Stomach (tissue), 9 donors: ENCODE results near the gene ZMYND8. TPM values are rescaled to one million over a fixed set of nuclear protein-coding genes. Genes with fewer than 3 reads are reported as not detected.
"Not testable (repeated sequence)": the region's sequence is repeated elsewhere in the genome, so short reads cannot be mapped to it uniquely, and the experiment has no call there.

Experiments used
- DNase-seq, 2 donors: peaks; one replicate each; pipeline versions ENCODE4 v3.0.0 to v3.0.0-alpha.2; 2013 to 2019
- H3K27ac ChIP-seq, 5 donors: fragments of 200-600 bp in 4 of 5; sonication (generic) in 4 of 5; one replicate each; pipeline ENCODE4 v1.5.1; 2013 to 2019; ENCODE audit warnings: mild to moderate bottlenecking in 1 of 5, moderate library complexity in 1 of 5
- H3K27me3 ChIP-seq, 3 donors: fragments of 200-600 bp; sonication (generic); one replicate each; pipeline ENCODE4 v1.5.1; 2017 to 2019; ENCODE audit warnings: mixed run types in 1 of 3
- H3K36me3 ChIP-seq, 4 donors: fragments of 200-600 bp; sonication (generic); 1 replicate in 3 of 4; 2 replicates in 1 of 4; pipeline ENCODE4 v1.5.1; 2016 to 2019
- H3K4me1 ChIP-seq, 4 donors: fragments of 200-600 bp; sonication (generic); one replicate each; pipeline ENCODE4 v1.5.1; 2016 to 2019
- H3K4me3 ChIP-seq, 4 donors: fragments of 200-600 bp; sonication (generic) in 3 of 4; one replicate each; pipeline ENCODE4 v1.5.1; 2016 to 2019; ENCODE audit warnings: mild to moderate bottlenecking in 1 of 4
- H3K9me3 ChIP-seq, 4 donors: fragments of 200-600 bp; sonication (generic); one replicate each; pipeline ENCODE4 v1.5.1; 2016 to 2019
- EP300 ChIP-seq: sonication (generic); formaldehyde crosslinking; IDR thresholded peaks from one replicate; pipeline ENCODE4 v1.6.1; 2017; ENCODE audit warnings: antibody characterized with exemption
- POLR2A ChIP-seq, 4 donors: fragments of 450-650 bp; IDR thresholded peaks; one replicate each; pipeline ENCODE4 v1.6.1; 2016; ENCODE audit warnings: antibody characterized with exemption in 4 of 4, control low read depth in 2 of 4, mild to moderate bottlenecking in 1 of 4, moderate library complexity in 1 of 4
- POLR2AphosphoS5 ChIP-seq, 3 donors: sonication (generic); formaldehyde crosslinking; IDR thresholded peaks; one replicate each; pipeline ENCODE4 v1.6.1; 2016; ENCODE audit warnings: antibody characterized with exemption in 3 of 3
- WGBS, 5 donors: extraction: QIAGEN DNeasy Blood & Tissue Kit in 3 of 5; methylation state at CpG; one replicate each; pipeline versions ENCODE4 v1.1.5 to v1.1.7; 2013 to 2018; 5-methylcytosine and 5-hydroxymethylcytosine counted together
- intact Hi-C: fragments of 100-400 bp; cut with DNase I; formaldehyde crosslinking; loops from one replicate; pipeline ENCODE4 v1.15.1; 2023; ENCODE audit warnings: low total_unique reads
- polyA plus RNA-seq, 3 donors: library from polyadenylated mRNA; stranded (reverse); fragments of 200-250 nt; gene quantifications; one replicate each; pipeline ENCODE4 v1.2.3, GENCODE V29; 2013
- total RNA-seq, 5 donors: library from RNA; depleted of rRNA; stranded (reverse); fragments of >200 nt; gene quantifications; one replicate each; pipeline versions ENCODE4 v1.1.0 to v1.2.3, GENCODE V29; 2014 to 2016
- TF ChIP-seq, protein P1 (sequence below), 7 experiments: fragments of 450-650 bp in 4 of 7; fragments of 200-600 bp in 3 of 7; sonication (generic) in 3 of 7; IDR thresholded peaks; one replicate each; pipeline ENCODE4 v1.5.1; 2016 to 2019; ENCODE audit warnings: antibody characterized with exemption in 7 of 7, control low read depth in 2 of 7, mild to moderate bottlenecking in 1 of 7
- donor health status: healthy with polysubstance abuse.
- donor health status: Bipolar disorder and iron deficiency.
- donor health status: healthy.

Gene ZMYND8
- total and polyA plus RNA-seq, 8 donors = 9.2 to 82.6 (median 39.4) TPM

DNA sequence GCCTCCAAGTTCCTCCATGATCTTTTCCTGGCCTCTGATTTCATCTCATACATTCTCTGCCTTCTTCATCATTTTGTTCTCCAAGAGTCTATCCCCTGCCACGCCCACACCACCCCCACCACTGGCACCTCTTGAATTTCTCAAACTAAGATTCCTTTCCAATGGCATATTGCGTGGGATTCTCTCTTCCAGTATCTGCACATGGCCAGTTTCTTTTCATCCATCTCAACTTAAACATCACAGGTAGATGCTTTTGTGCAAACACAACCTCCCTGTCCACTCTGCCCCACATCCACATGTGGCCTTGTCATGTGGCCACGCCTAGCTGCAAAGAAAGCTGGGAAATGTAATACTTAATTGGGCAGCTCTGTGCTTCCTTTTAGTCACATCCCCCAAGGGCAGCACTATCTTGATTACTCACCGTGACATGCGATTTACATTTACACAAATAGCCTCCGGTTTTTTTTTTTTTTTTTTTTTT, 33.4 kb upstream of the ZMYND8 start:
- TF ChIP-seq, protein P1, sequence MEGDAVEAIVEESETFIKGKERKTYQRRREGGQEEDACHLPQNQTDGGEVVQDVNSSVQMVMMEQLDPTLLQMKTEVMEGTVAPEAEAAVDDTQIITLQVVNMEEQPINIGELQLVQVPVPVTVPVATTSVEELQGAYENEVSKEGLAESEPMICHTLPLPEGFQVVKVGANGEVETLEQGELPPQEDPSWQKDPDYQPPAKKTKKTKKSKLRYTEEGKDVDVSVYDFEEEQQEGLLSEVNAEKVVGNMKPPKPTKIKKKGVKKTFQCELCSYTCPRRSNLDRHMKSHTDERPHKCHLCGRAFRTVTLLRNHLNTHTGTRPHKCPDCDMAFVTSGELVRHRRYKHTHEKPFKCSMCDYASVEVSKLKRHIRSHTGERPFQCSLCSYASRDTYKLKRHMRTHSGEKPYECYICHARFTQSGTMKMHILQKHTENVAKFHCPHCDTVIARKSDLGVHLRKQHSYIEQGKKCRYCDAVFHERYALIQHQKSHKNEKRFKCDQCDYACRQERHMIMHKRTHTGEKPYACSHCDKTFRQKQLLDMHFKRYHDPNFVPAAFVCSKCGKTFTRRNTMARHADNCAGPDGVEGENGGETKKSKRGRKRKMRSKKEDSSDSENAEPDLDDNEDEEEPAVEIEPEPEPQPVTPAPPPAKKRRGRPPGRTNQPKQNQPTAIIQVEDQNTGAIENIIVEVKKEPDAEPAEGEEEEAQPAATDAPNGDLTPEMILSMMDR (IDR thresholded peaks at IDR 0.05) = no peak
- TF ChIP-seq POLR2AphosphoS5 (IDR thresholded peaks at IDR 0.05) = no peak
- no peak for TF ChIP-seq EP300
- no peak for TF ChIP-seq POLR2A (IDR thresholded peaks at IDR 0.05)
- Histone ChIP-seq H3K4me1 (no peaks in the 10 kb centered on the region), H3K27ac (no peak overlapping the region), H3K36me3 (no peaks in the 10 kb centered on the region), H3K4me3 (no peak overlapping the region), H3K9me3 (no peaks in the 10 kb centered on the region), H3K27me3 (no peaks in the 10 kb centered on the region)
- no peak for DNase-seq
- intact Hi-C loops = loop anchor here (10.0 kb wide), 1 partner anchor 235 kb away; no protein-coding TSS in a partner anchor
- WGBS, 5 donors = 72 to 79% (median 78%) methylated on average over 6 of the region's 6 CpGs

DNA sequence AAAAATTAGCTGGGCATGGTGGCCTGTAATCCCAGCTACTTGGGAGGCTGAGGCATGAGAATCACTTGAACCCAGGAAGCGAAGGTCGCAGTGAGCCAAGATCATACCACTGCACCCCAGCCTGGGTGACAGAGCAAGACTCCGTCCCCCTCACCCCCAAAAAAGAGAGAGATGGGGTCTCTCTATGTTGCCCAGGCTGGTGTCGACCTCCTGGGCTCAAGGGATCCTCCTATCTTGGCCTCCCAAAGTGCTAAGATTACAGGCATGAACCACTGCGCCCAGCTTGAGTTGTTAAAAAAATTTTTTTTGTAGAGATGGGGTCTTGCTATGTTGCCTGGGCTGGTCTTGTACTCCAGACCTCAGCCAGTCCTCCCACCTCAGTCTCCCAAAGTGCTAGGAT, 29.5 kb upstream of the ZMYND8 start:
- intact Hi-C loops = not testable (repeated sequence)
- 92 to 97% (median 97%) methylated on average over 5 of the region's 5 CpGs for WGBS, 5 donors

DNA sequence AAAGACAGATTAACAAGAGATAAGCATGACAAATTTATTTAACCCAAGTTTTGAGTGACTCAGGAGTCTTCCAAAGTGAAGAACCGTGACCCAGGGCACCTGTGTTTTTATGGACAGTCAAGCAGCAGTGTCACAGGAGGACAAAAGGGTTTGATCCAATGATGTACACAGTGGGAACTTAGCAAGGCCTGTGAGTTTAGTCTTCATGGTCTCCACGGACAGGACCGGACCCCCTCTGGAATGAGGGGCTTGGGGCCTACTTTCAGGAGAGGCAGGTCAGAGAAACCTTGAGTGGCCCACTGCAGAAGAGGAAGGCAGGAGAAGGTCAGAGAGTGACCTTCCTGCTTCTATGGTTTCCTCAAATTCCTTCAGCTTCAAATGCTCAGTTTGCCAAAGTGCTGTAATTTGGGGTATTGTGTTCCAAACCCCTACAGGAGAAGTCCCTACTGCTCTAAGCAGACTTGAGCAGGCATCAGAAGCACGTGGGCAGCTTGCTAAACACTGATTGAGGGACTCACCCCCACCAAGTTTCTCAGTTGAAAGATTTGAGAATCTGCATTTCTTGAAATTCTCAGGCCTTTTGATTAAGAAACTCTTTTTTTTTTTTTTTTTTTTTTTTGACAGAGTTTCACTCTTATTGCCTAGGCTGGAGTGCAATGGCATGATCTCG, 26.4 kb upstream of the ZMYND8 start:
- no peak overlapping the region for H3K4me3 ChIP-seq
- H3K27ac ChIP-seq = no peak overlapping the region

More for the DNA sequence above, 29.5 kb upstream of the ZMYND8 start:
- not testable (repeated sequence) for H3K27ac ChIP-seq, DNase-seq, H3K27me3 ChIP-seq, H3K36me3 ChIP-seq, H3K9me3 ChIP-seq, H3K4me3 ChIP-seq
- peaks cover 5 to 18% (median 11%) of the 10 kb centered on the region in 4 donors for H3K4me1 ChIP-seq

DNA sequence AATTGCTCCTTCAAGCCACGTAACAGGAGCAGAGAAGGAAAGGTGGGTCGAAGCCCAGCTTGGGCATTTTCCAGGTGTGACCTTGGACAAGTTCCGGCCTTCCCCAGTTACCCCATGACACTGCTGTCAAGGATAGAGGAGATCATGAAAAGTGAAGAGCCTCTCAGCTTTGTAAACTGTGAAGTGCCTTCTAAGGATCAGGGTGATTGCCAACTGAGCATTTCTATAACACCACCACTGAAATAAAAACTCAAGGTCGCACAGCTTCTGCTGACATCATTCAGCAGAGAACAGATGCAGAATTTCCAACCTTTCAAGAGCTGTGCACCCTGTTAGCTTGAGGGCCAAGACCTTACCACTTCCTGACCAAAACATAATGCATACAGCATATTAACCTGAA, 24.0 kb upstream of the ZMYND8 start:
- no peak for DNase-seq
- no peak for TF ChIP-seq EP300
- TF ChIP-seq POLR2AphosphoS5 (IDR thresholded peaks at IDR 0.05) = no peak
- TF ChIP-seq, protein P1 (IDR thresholded peaks at IDR 0.05) = no peak
- no peak for TF ChIP-seq POLR2A (IDR thresholded peaks at IDR 0.05)
- Histone ChIP-seq H3K4me1 (peaks cover 5 to 18% (median 13%) of the 10 kb centered on the region in 4 donors), H3K4me3 (no peak overlapping the region), H3K27me3 (no peaks in the 10 kb centered on the region), H3K9me3 (no peaks in the 10 kb centered on the region), H3K27ac (no peak overlapping the region), H3K36me3 (no peaks in the 10 kb centered on the region)
- intact Hi-C loops = loop anchor here (5.0 kb wide), 1 partner anchor 108 kb away; no protein-coding TSS in a partner anchor
- WGBS, 5 donors = 86 to 95% (median 91%) methylated on average over 4 of the region's 4 CpGs

More for the DNA sequence above, 26.4 kb upstream of the ZMYND8 start:
- TF ChIP-seq POLR2A (IDR thresholded peaks at IDR 0.05) = no peak
- TF ChIP-seq, protein P1 (IDR thresholded peaks at IDR 0.05) = no peak
- no peak for TF ChIP-seq EP300
- TF ChIP-seq POLR2AphosphoS5 (IDR thresholded peaks at IDR 0.05) = no peak
- Histone ChIP-seq H3K27me3 (no peaks in the 10 kb centered on the region), H3K4me1 (peaks cover 5 to 18% (median 11%) of the 10 kb centered on the region in 4 donors), H3K9me3 (no peaks in the 10 kb centered on the region), H3K36me3 (no peaks in the 10 kb centered on the region)
- intact Hi-C loops = loop anchor here (5.0 kb wide), 1 partner anchor 111 kb away; no protein-coding TSS in a partner anchor
- 89 to 95% (median 93%) methylated on average over 5 of the region's 5 CpGs for WGBS, 5 donors
- DNase-seq = no peak
